Mononuclear cell (primary cell): Measurements from ENCODE around the gene RELB. TPM values are rescaled to one million over a fixed set of nuclear protein-coding genes. Genes with fewer than 3 reads are reported as not detected.
"Not testable (repeated sequence)": the region's sequence is repeated elsewhere in the genome, so short reads cannot be mapped to it uniquely, and the experiment has no call there.

Experiments
- H3K27me3 ChIP-seq: 2 replicates; pipeline ENCODE4 v1.6.0; 2011; ENCODE audit warnings: low read length, control low read depth; ENCODE audit not compliant: insufficient read depth
- H3K4me1 ChIP-seq: 2 replicates; pipeline ENCODE4 v1.5.1; 2011; ENCODE audit warnings: mild to moderate bottlenecking, low read length, control low read depth; ENCODE audit not compliant: insufficient read depth
- H3K4me3 ChIP-seq: 2 replicates; pipeline ENCODE4 v1.5.1; 2011; ENCODE audit warnings: mild to moderate bottlenecking, low read length, moderate library complexity
- H3K9me3 ChIP-seq: 2 replicates; pipeline ENCODE4 v1.5.1; 2011; ENCODE audit warnings: low read depth, mild to moderate bottlenecking, control low read depth, low read length
- total RNA-seq: library from RNA; depleted of rRNA; stranded (reverse); fragments of >200 nt; gene quantifications from one replicate; pipeline ENCODE4 v1.2.3, GENCODE V29; 2012

The RELB gene
- total RNA-seq, 1 donor = 42.9 TPM

GRCh38 chr19:44999131-44999925 lies 1.9 kb upstream of the RELB start:
- H3K4me3 ChIP-seq, H3K9me3 ChIP-seq, H3K27me3 ChIP-seq: not testable (repeated sequence)
- H3K4me1 ChIP-seq = peaks cover 16% of the 10 kb centered on the region

GRCh38 chr19:45000665-45001064 lies 599 bp upstream of the RELB start:
- H3K27me3 ChIP-seq, H3K4me3 ChIP-seq, H3K9me3 ChIP-seq: not testable (repeated sequence)
- peaks cover 16% of the 10 kb centered on the region for H3K4me1 ChIP-seq

- H3K27me3 ChIP-seq = no peaks in the 10 kb centered on the region
- H3K4me1 ChIP-seq = peaks cover 16% of the 10 kb centered on the region
- H3K9me3 ChIP-seq = no peaks in the 10 kb centered on the region
- H3K4me3 ChIP-seq = no peak overlapping the region
These were observed 2.2 kb downstream of the RELB start for GRCh38 chr19:45003485-45003884.

GRCh38 chr19:45005787-45006186 lies 4.5 kb downstream of the RELB start:
- H3K9me3 ChIP-seq = no peaks in the 10 kb centered on the region
- peaks cover 13% of the 10 kb centered on the region for H3K4me1 ChIP-seq
- no peak overlapping the region for H3K4me3 ChIP-seq
- H3K27me3 ChIP-seq = no peaks in the 10 kb centered on the region

GRCh38 chr19:45008552-45008951 lies 7.3 kb downstream of the RELB start:
- Histone ChIP-seq H3K4me3 (no peak overlapping the region), H3K9me3 (no peaks in the 10 kb centered on the region), H3K4me1 (no peaks in the 10 kb centered on the region), H3K27me3 (no peaks in the 10 kb centered on the region)

- Histone ChIP-seq H3K4me3 (no peak overlapping the region), H3K4me1 (no peaks in the 10 kb centered on the region), H3K27me3 (no peaks in the 10 kb centered on the region), H3K9me3 (no peaks in the 10 kb centered on the region)
These were observed 8.5 kb downstream of the RELB start for GRCh38 chr19:45009625-45010255.

- no peaks in the 10 kb centered on the region for H3K4me1 ChIP-seq
- no peaks in the 10 kb centered on the region for H3K27me3 ChIP-seq
- H3K4me3 ChIP-seq = no peak overlapping the region
- H3K9me3 ChIP-seq = no peaks in the 10 kb centered on the region
These were observed 9.0 kb downstream of the RELB start for GRCh38 chr19:45010306-45010705.

GRCh38 chr19:45011959-45012358 lies 10.7 kb downstream of the RELB start:
- Histone ChIP-seq H3K9me3 (no peaks in the 10 kb centered on the region), H3K27me3 (no peaks in the 10 kb centered on the region), H3K4me1 (peaks cover 7% of the 10 kb centered on the region), H3K4me3 (no peak overlapping the region)

- Histone ChIP-seq H3K4me1 (peaks cover 9% of the 10 kb centered on the region), H3K4me3 (no peak overlapping the region), H3K27me3 (no peaks in the 10 kb centered on the region), H3K9me3 (no peaks in the 10 kb centered on the region)
These were observed 15.4 kb downstream of the RELB start for GRCh38 chr19:45016388-45017314.

GRCh38 chr19:45019187-45019586 lies 17.9 kb downstream of the RELB start:
- no peak overlapping the region for H3K4me3 ChIP-seq
- H3K4me1 ChIP-seq = peaks cover 9% of the 10 kb centered on the region
- H3K9me3 ChIP-seq = no peaks in the 10 kb centered on the region
- H3K27me3 ChIP-seq = no peaks in the 10 kb centered on the region

- Histone ChIP-seq H3K4me1 (peaks cover 9% of the 10 kb centered on the region), H3K4me3 (no peak overlapping the region), H3K9me3 (no peaks in the 10 kb centered on the region), H3K27me3 (no peaks in the 10 kb centered on the region)
These were observed 18.8 kb downstream of the RELB start for GRCh38 chr19:45020071-45020470.

- Histone ChIP-seq H3K4me3 (no peak overlapping the region), H3K9me3 (no peaks in the 10 kb centered on the region), H3K4me1 (peaks cover 3% of the 10 kb centered on the region), H3K27me3 (no peaks in the 10 kb centered on the region)
These were observed 20.7 kb downstream of the RELB start for GRCh38 chr19:45021971-45022370.

GRCh38 chr19:45023048-45023447 lies 21.8 kb downstream of the RELB start:
- Histone ChIP-seq H3K4me1 (no peaks in the 10 kb centered on the region), H3K27me3 (no peaks in the 10 kb centered on the region), H3K4me3 (no peak overlapping the region), H3K9me3 (no peaks in the 10 kb centered on the region)

GRCh38 chr19:45025264-45025663 lies 24.0 kb downstream of the RELB start:
- no peaks in the 10 kb centered on the region for H3K4me1 ChIP-seq
- H3K9me3 ChIP-seq = no peaks in the 10 kb centered on the region
- H3K4me3 ChIP-seq = no peak overlapping the region
- H3K27me3 ChIP-seq = no peaks in the 10 kb centered on the region

GRCh38 chr19:45027371-45027770 lies 26.1 kb downstream of the RELB start:
- H3K9me3 ChIP-seq = no peaks in the 10 kb centered on the region
- no peaks in the 10 kb centered on the region for H3K27me3 ChIP-seq
- H3K4me1 ChIP-seq = no peaks in the 10 kb centered on the region
- no peak overlapping the region for H3K4me3 ChIP-seq
